DMS53 treated with DMSO at 0.1 percent for 48 hours (cell line): ENCODE measurements around the gene PRUNE2.
"Not testable (repeated sequence)": the region's sequence is repeated elsewhere in the genome, so short reads cannot be mapped to it uniquely, and the experiment has no call there.

ENCODE experiments used
- DNase-seq: peaks from one replicate; lab custom pipeline; 2025; ENCODE audit not compliant: unreplicated experiment; lab: John Stamatoyannopoulos, UW

PRUNE2 gene

GRCh38 chr9:76873056-76873792, 32.7 kb downstream of the PRUNE2 start:
- DNase-seq = no peak

- no peak for DNase-seq
Measured at GRCh38 chr9:76868897-76869296, 37.0 kb downstream of the PRUNE2 start.

GRCh38 chr9:76866689-76867088, 39.2 kb downstream of the PRUNE2 start:
- DNase-seq = no peak

GRCh38 chr9:76863832-76864231, 42.1 kb downstream of the PRUNE2 start:
- no peak for DNase-seq

GRCh38 chr9:76859860-76860259, 46.1 kb downstream of the PRUNE2 start:
- DNase-seq = no peak

- DNase-seq = not testable (repeated sequence)
Measured at GRCh38 chr9:76858248-76858647, 47.7 kb downstream of the PRUNE2 start.

- no peak for DNase-seq
Measured at GRCh38 chr9:76856016-76856415, 49.9 kb downstream of the PRUNE2 start.

- DNase-seq = no peak
Measured at GRCh38 chr9:76855015-76855414, 50.9 kb downstream of the PRUNE2 start.

GRCh38 chr9:76852026-76852425, 53.9 kb downstream of the PRUNE2 start:
- DNase-seq = no peak

- DNase-seq = no peak
Measured at GRCh38 chr9:76846297-76846696, 59.6 kb downstream of the PRUNE2 start.

- no peak for DNase-seq
Measured at GRCh38 chr9:76845254-76845653, 60.7 kb downstream of the PRUNE2 start.

GRCh38 chr9:76835571-76836283, 70.2 kb downstream of the PRUNE2 start:
- DNase-seq = no peak

- DNase-seq = no peak
Measured at GRCh38 chr9:76828447-76828846, 77.5 kb downstream of the PRUNE2 start.

GRCh38 chr9:76827296-76828080, 78.4 kb downstream of the PRUNE2 start:
- no peak for DNase-seq

- no peak for DNase-seq
Measured at GRCh38 chr9:76820431-76820830, 85.5 kb downstream of the PRUNE2 start.

- DNase-seq = peak; percentile 77
Measured at GRCh38 chr9:76818271-76818670, 87.6 kb downstream of the PRUNE2 start.

GRCh38 chr9:76817489-76817888, 88.4 kb downstream of the PRUNE2 start:
- peak; percentile 80 for DNase-seq

GRCh38 chr9:76812591-76812990, 93.3 kb downstream of the PRUNE2 start:
- DNase-seq = no peak

GRCh38 chr9:76810377-76810957, 95.4 kb downstream of the PRUNE2 start:
- DNase-seq = peak; percentile 55

- no peak for DNase-seq
Measured at GRCh38 chr9:76808636-76809035, 97.3 kb downstream of the PRUNE2 start.

GRCh38 chr9:76803762-76804161, 102.2 kb downstream of the PRUNE2 start:
- DNase-seq = no peak
